GM12878 (cell line): ENCODE measurements around the gene DNAJC22. TPM values are rescaled to one million over a fixed set of nuclear protein-coding genes. Genes with fewer than 3 reads are reported as not detected.

ENCODE experiments used
- ATAC-seq: fragments of 200-7000 bp; cut with Tn5 transposase; 3 replicates; pipeline ENCODE4 v1.9.1; 2020; ENCODE audit warnings: mild to moderate bottlenecking, moderate library complexity
- BruUV-seq: library from RNA; stranded (reverse); fragments of 400-500 nt; replicated peaks from 2 replicates; lab custom pipeline; 2021; lab: Mats Ljungman, UMichigan
- CTCF ChIA-PET: fragments of 300-600 bp; sonication (Branson Sonifier 250); formaldehyde crosslinking; extraction: SDS; loops from one replicate; lab custom pipeline; 2021; ENCODE audit warnings: inconsistent platforms; lab: Yijun Ruan, JAX
- POLR2A ChIA-PET: fragments of 350-600 bp; formaldehyde crosslinking; extraction: SDS; loops from one replicate; lab custom pipeline; 2021; ENCODE audit warnings: inconsistent platforms; lab: Charles Lee
- RAD21 ChIA-PET: fragments of 300-600 bp; sonication (Branson Sonifier 250); formaldehyde crosslinking; loops from one replicate; lab custom pipeline; 2023; ENCODE audit warnings: antibody characterized with exemption; ENCODE audit not compliant: unreplicated experiment; lab: Charles Lee
- SMC1A ChIA-PET: fragments of 300-600 bp; sonication (Branson Sonifier 250); formaldehyde crosslinking; loops from one replicate; lab custom pipeline; 2023; ENCODE audit not compliant: unreplicated experiment, uncharacterized antibody; lab: Charles Lee
- DNase-seq: peaks from one replicate; pipeline ENCODE4 v3.0.0-alpha.2; 2011; ENCODE audit warnings: low read depth, low spot score
- FAIRE-seq: peaks from 3 replicates; lab custom pipeline; 2011; peaks lifted over from hg19 to GRCh38; lab: Jason Lieb, UNC
- H2AFZ ChIP-seq: 2 replicates; pipeline ENCODE4 v1.6.0; 2011; ENCODE audit warnings: low read depth, low read length, control low read depth; ENCODE audit not compliant: control insufficient read depth
- H3K27ac ChIP-seq: 2 replicates; pipeline ENCODE4 v1.5.1; 2011; ENCODE audit warnings: control low read depth; ENCODE audit not compliant: control insufficient read depth, insufficient read depth
- H3K27me3 ChIP-seq, 2 experiments: replicated peaks in 1 of 2; 2 replicates each; pipeline versions ENCODE4 v1.6.0 to v1.6.1; 2011; ENCODE audit warnings: low read length in 1 of 2; ENCODE audit not compliant: control insufficient read depth in 2 of 2, insufficient read depth in 2 of 2
- H3K36me3 ChIP-seq, 2 experiments: 2 replicates each; pipeline ENCODE4 v1.5.1; 2011; ENCODE audit warnings: low read length in 1 of 2; ENCODE audit not compliant: control insufficient read depth in 2 of 2, insufficient read depth in 2 of 2
- H3K4me1 ChIP-seq: 2 replicates; pipeline ENCODE4 v1.6.1; 2011; ENCODE audit warnings: mild to moderate bottlenecking, low read length, moderate library complexity, mixed read lengths; ENCODE audit not compliant: control insufficient read depth, insufficient read depth
- H3K4me2 ChIP-seq: 2 replicates; pipeline ENCODE4 v1.6.0; 2011; ENCODE audit warnings: control low read depth; ENCODE audit not compliant: control insufficient read depth, insufficient read depth
- H3K4me3 ChIP-seq: fragments of 200-600 bp; sonication (generic); 2 replicates; pipeline ENCODE4 v1.5.1; 2016
- H3K79me2 ChIP-seq: 2 replicates; pipeline ENCODE4 v1.6.0; 2011; ENCODE audit warnings: low read length; ENCODE audit not compliant: control insufficient read depth, insufficient read depth
- H3K9ac ChIP-seq: 2 replicates; pipeline ENCODE4 v1.8.0; 2011; ENCODE audit warnings: low read length, control low read depth, mixed read lengths; ENCODE audit not compliant: control insufficient read depth, insufficient read depth
- H3K9me3 ChIP-seq: replicated peaks from 3 replicates; pipeline ENCODE4 v1.5.1; 2011; ENCODE audit warnings: mild to moderate bottlenecking, low read length; ENCODE audit not compliant: control insufficient read depth, insufficient read depth
- H4K20me1 ChIP-seq: 2 replicates; pipeline ENCODE4 v1.6.0; 2011; ENCODE audit not compliant: control insufficient read depth, insufficient read depth
- ASH2L ChIP-seq: fragments of 300-600, 200-600 bp; sonication (generic); IDR thresholded peaks from 2 replicates; pipeline ENCODE4 v1.6.1; 2017; ENCODE audit warnings: low read depth, mild to moderate bottlenecking, borderline replicate concordance
- BMI1 ChIP-seq: fragments of 450-650 bp; IDR thresholded peaks from 2 replicates; pipeline ENCODE4 v1.6.1; 2016; ENCODE audit warnings: mild to moderate bottlenecking, moderate library complexity, borderline replicate concordance
- CEBPB ChIP-seq, 2 experiments: fragments of 150-350 bp in 1 of 2; IDR thresholded peaks; 2 replicates each; pipeline ENCODE4 v1.6.1; 2012 to 2014; ENCODE audit warnings: low read depth in 2 of 2, low read length in 2 of 2, borderline replicate concordance in 1 of 2, inconsistent platforms in 1 of 2
- CHD1 ChIP-seq: IDR thresholded peaks from 2 replicates; pipeline ENCODE4 v1.6.1; 2012; ENCODE audit warnings: low read depth, low read length, improper control_type of control experiment
- CREB1 ChIP-seq: IDR thresholded peaks from 2 replicates; pipeline ENCODE4 v1.6.1; 2012; ENCODE audit warnings: low read depth, mild to moderate bottlenecking, inconsistent platforms
- FOXM1 ChIP-seq: IDR thresholded peaks from 2 replicates; pipeline ENCODE4 v1.6.1; 2012; ENCODE audit warnings: low read depth, mild to moderate bottlenecking, inconsistent platforms, low read length, moderate library complexity
- HCFC1 ChIP-seq: fragments of 150-350 bp; IDR thresholded peaks from 2 replicates; pipeline ENCODE4 v1.6.1; 2014; ENCODE audit warnings: low read length
- IRF4 ChIP-seq: IDR thresholded peaks from 2 replicates; pipeline ENCODE4 v1.6.1; 2011; ENCODE audit warnings: low read depth, low read length
- JUNB ChIP-seq: IDR thresholded peaks from 2 replicates; pipeline ENCODE4 v1.6.1; 2016; ENCODE audit warnings: antibody characterized with exemption, mild to moderate bottlenecking
- NFXL1 ChIP-seq: fragments of 450-650 bp; IDR thresholded peaks from 2 replicates; pipeline ENCODE4 v1.6.1; 2017; ENCODE audit warnings: antibody characterized with exemption, mild to moderate bottlenecking, borderline replicate concordance
- RAD21 ChIP-seq: IDR thresholded peaks from 2 replicates; pipeline ENCODE4 v1.6.1; 2011; ENCODE audit warnings: mild to moderate bottlenecking, low read depth, low read length, moderate library complexity; ENCODE audit not compliant: insufficient read depth
- RBBP5 ChIP-seq: fragments of 200-600 bp; sonication (generic); conservative IDR thresholded peaks from 2 replicates; pipeline ENCODE4 v1.6.1; 2016
- RUNX3 ChIP-seq: IDR thresholded peaks from 2 replicates; pipeline ENCODE4 v1.6.1; 2012; ENCODE audit warnings: low read length, inconsistent platforms
- TCF12 ChIP-seq: IDR thresholded peaks from 2 replicates; pipeline ENCODE4 v1.6.1; 2011; ENCODE audit warnings: low read depth, mild to moderate bottlenecking, low read length
- WRNIP1 ChIP-seq: IDR thresholded peaks from 2 replicates; pipeline ENCODE4 v1.6.1; 2011; ENCODE audit warnings: low read depth, low read length, improper control_type of control experiment, borderline replicate concordance
- YBX1 ChIP-seq: fragments of 450-650 bp; IDR thresholded peaks from 2 replicates; pipeline ENCODE4 v1.6.1; 2016; ENCODE audit warnings: antibody characterized with exemption
- WGBS: methylation state at CpG from one replicate; pipeline ENCODE4 v1.1.6; 2016; ENCODE audit warnings: low lambda C conversion rate; ENCODE audit not compliant: insufficient replicate concordance, insufficient coverage; ENCODE audit errors: missing lambda C conversion rate; 5-methylcytosine and 5-hydroxymethylcytosine counted together
- in situ Hi-C: fragments of 300-500 bp; cut with MboI; formaldehyde crosslinking; loops from 9 replicates; pipeline ENCODE4 v1.14.3; 2018; ENCODE audit warnings: mixed read lengths
- intact Hi-C: fragments of 100-400 bp; cut with micrococcal nuclease; formaldehyde crosslinking; loops from one replicate; pipeline ENCODE4 v1.14.2; 2022; ENCODE audit not compliant: unreplicated experiment
- polyA plus RNA-seq, 11 experiments: library from polyadenylated mRNA; depleted of rRNA in 4 of 11; unstranded in 6 of 11; stranded (reverse) in 5 of 11; fragments of >200 nt; fragmentation: Nextera tagmentation in 4 of 11; fragmentation: Illumina TruSeq in 1 of 11; extraction: Ambion mirVana in 4 of 11; extraction: Trizol in 1 of 11; gene quantifications; 1 replicate in 1 of 11; 2 replicates in 10 of 11; pipeline versions ENCODE4 v1.2.1 to v1.2.3, GENCODE V29; 2011 to 2016; ENCODE audit warnings: inconsistent platforms in 2 of 11, missing spikeins in 2 of 11, low read depth in 1 of 11
- total RNA-seq, 4 experiments: library from RNA; depleted of rRNA in 3 of 4; stranded (reverse); fragments of >200 nt in 3 of 4; fragmentation: Illumina TruSeq in 1 of 4; extraction: Trizol in 1 of 4; gene quantifications; 2 replicates each; pipeline versions ENCODE4 v1.2.1 to v1.2.3, GENCODE V29; 2013 to 2021
- TF ChIP-seq, protein P1 (sequence below): fragments of 450-650 bp; IDR thresholded peaks from 2 replicates; pipeline ENCODE4 v1.6.1; 2017; ENCODE audit warnings: mild to moderate bottlenecking, low read depth, inconsistent platforms; ENCODE audit not compliant: poor library complexity, severe bottlenecking
- TF ChIP-seq, protein P2 (sequence below): fragments of 450-650 bp; IDR thresholded peaks from 2 replicates; pipeline ENCODE4 v1.6.1; 2016; ENCODE audit warnings: mild to moderate bottlenecking
- TF ChIP-seq, protein P3 (sequence below): IDR thresholded peaks from 2 replicates; pipeline ENCODE4 v1.6.1; 2011; ENCODE audit warnings: borderline replicate concordance, low read depth, mild to moderate bottlenecking, moderate library complexity, mixed read lengths, low read length; ENCODE audit not compliant: insufficient read depth; ENCODE audit errors: extremely low read length
- TF ChIP-seq, protein P4 (sequence below): IDR thresholded peaks from 2 replicates; pipeline ENCODE4 v1.6.1; 2012; ENCODE audit warnings: low read depth, low read length, improper control_type of control experiment

The DNAJC22 gene
- total and polyA plus RNA-seq, 10 of the 15 experiments (the other 5 are each of a cell fraction or from before 2014, with no cell fraction given), result 0.06 to 0.61 (median 0.13) TPM; not detected in 3

DNA sequence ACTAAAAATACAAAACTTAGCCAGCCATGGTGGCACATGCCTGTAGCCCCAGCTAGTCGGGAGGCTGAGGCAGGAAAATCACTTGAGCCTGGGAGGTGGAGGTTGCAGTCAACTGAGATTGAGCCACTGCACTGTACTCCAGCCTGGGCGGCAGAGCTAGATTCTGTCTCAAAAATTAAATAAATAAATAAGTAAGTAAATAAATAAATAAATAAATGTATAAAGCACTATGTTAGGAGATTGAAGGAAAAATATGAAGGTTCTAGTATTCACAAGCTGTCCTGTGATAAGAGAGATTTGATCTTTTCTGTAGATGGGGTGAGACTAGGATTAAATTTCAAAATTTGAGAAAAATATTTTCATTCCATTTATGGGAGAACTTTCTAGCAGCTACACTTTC, 5.7 kb downstream of the DNAJC22 start:
- Histone ChIP-seq H3K36me3 (no peaks in the 10 kb centered on the region), H3K9ac (no peak overlapping the region), H3K27me3 (peaks cover 1 to 3% of the 10 kb centered on the region in 2 experiments; a peak in 2 of 4 replicates), H2AFZ (no peak overlapping the region), H3K9me3 (no peaks in the 10 kb centered on the region), H3K27ac (no peak overlapping the region), H3K4me3 (no peak overlapping the region), H4K20me1 (no peaks in the 10 kb centered on the region), H3K79me2 (no peaks in the 10 kb centered on the region), H3K4me1 (peaks cover 6% of the 10 kb centered on the region), H3K4me2 (no peak overlapping the region)
- POLR2A ChIA-PET, result interaction anchor here (0.6 kb wide), 1 partner anchor 9 kb away, joined by 6 read pairs; no protein-coding TSS in a partner anchor
- ATAC-seq (no peak), FAIRE-seq (no peak), DNase-seq (no peak)
- SMC1A ChIA-PET, result interaction anchor here (1.6 to 25.7 kb wide), 4 partner anchors 21 to 228 kb away, joined by 4 to 740 read pairs (median 9); no protein-coding TSS in a partner anchor
- 48% methylated on average over 2 of the region's 2 CpGs for WGBS
- intact Hi-C loops, result no loop called here
- in situ Hi-C loops, result no loop called here
- no TSS peak for BruUV-seq
- CTCF ChIA-PET, result interaction anchor here (0.9 to 9.5 kb wide), 7 partner anchors 10 to 270 kb away, joined by 4 to 231 read pairs (median 5); partner anchors contain the start of gene PRPH
- RAD21 ChIA-PET, result interaction anchor here (0.6 to 1.1 kb wide), 2 partner anchors 157 to 173 kb away, joined by 3 read pairs; no protein-coding TSS in a partner anchor
- TF ChIP-seq RUNX3, result no peak
- TF ChIP-seq HCFC1, result no peak
- no peak for TF ChIP-seq WRNIP1
- no peak for TF ChIP-seq CHD1
- TF ChIP-seq, protein P1, sequence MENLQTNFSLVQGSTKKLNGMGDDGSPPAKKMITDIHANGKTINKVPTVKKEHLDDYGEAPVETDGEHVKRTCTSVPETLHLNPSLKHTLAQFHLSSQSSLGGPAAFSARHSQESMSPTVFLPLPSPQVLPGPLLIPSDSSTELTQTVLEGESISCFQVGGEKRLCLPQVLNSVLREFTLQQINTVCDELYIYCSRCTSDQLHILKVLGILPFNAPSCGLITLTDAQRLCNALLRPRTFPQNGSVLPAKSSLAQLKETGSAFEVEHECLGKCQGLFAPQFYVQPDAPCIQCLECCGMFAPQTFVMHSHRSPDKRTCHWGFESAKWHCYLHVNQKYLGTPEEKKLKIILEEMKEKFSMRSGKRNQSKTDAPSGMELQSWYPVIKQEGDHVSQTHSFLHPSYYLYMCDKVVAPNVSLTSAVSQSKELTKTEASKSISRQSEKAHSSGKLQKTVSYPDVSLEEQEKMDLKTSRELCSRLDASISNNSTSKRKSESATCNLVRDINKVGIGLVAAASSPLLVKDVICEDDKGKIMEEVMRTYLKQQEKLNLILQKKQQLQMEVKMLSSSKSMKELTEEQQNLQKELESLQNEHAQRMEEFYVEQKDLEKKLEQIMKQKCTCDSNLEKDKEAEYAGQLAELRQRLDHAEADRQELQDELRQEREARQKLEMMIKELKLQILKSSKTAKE, result no peak
- no peak for TF ChIP-seq IRF4
- no peak for TF ChIP-seq BMI1
- TF ChIP-seq NFXL1, result no peak
- TF ChIP-seq, protein P2, sequence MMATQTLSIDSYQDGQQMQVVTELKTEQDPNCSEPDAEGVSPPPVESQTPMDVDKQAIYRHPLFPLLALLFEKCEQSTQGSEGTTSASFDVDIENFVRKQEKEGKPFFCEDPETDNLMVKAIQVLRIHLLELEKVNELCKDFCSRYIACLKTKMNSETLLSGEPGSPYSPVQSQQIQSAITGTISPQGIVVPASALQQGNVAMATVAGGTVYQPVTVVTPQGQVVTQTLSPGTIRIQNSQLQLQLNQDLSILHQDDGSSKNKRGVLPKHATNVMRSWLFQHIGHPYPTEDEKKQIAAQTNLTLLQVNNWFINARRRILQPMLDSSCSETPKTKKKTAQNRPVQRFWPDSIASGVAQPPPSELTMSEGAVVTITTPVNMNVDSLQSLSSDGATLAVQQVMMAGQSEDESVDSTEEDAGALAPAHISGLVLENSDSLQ, result no peak
- TF ChIP-seq, protein P3, sequence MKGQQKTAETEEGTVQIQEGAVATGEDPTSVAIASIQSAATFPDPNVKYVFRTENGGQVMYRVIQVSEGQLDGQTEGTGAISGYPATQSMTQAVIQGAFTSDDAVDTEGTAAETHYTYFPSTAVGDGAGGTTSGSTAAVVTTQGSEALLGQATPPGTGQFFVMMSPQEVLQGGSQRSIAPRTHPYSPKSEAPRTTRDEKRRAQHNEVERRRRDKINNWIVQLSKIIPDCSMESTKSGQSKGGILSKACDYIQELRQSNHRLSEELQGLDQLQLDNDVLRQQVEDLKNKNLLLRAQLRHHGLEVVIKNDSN, result no peak
- no peak for TF ChIP-seq FOXM1
- no peak for TF ChIP-seq CEBPB (IDR thresholded peaks at IDR 0.05; ENCODE audit: borderline replicate concordance in 1 of 2, low read depth in 2 of 2, low read length in 2 of 2)
- TF ChIP-seq JUNB, result no peak
- TF ChIP-seq RBBP5, result no peak
- TF ChIP-seq, protein P4, sequence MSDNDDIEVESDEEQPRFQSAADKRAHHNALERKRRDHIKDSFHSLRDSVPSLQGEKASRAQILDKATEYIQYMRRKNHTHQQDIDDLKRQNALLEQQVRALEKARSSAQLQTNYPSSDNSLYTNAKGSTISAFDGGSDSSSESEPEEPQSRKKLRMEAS, result no peak
- no peak for TF ChIP-seq ASH2L
- no peak for TF ChIP-seq YBX1
- TF ChIP-seq RAD21, result no peak
- TF ChIP-seq CREB1, result no peak
- no peak for TF ChIP-seq TCF12
